Measurements from ENCODE around the gene ANKS1B. TPM values are rescaled to one million over a fixed set of nuclear protein-coding genes. Genes with fewer than 3 reads are reported as not detected.
"Not testable (repeated sequence)": the region's sequence is repeated elsewhere in the genome, so short reads cannot be mapped to it uniquely, and the experiment has no call there.

ANKS1B gene
- total RNA-seq, 1 donor from 2014 or later = 5.6 TPM

- Mint-ChIP-seq H3K9me3 (peaks cover 9% of the 10 kb centered on the region), H3K4me1 (peaks cover 4% of the 10 kb centered on the region), H3K27ac (ENCODE audit: unreplicated experiment) (no peak overlapping the region), H3K4me3 (no peak overlapping the region), H3K36me3 (ENCODE audit: low read depth) (no peaks in the 10 kb centered on the region), H3K27me3 (ENCODE audit: low read depth) (no peaks in the 10 kb centered on the region)
- DNase-seq (ENCODE audit: low read depth, low spot score) = no peak
- no peak for TF ChIP-seq CTCF (conservative IDR thresholded peaks at IDR 0.05)
These were observed 645.1 kb downstream of the ANKS1B start for GRCh38 chr12:99339663-99340062.

DNA sequence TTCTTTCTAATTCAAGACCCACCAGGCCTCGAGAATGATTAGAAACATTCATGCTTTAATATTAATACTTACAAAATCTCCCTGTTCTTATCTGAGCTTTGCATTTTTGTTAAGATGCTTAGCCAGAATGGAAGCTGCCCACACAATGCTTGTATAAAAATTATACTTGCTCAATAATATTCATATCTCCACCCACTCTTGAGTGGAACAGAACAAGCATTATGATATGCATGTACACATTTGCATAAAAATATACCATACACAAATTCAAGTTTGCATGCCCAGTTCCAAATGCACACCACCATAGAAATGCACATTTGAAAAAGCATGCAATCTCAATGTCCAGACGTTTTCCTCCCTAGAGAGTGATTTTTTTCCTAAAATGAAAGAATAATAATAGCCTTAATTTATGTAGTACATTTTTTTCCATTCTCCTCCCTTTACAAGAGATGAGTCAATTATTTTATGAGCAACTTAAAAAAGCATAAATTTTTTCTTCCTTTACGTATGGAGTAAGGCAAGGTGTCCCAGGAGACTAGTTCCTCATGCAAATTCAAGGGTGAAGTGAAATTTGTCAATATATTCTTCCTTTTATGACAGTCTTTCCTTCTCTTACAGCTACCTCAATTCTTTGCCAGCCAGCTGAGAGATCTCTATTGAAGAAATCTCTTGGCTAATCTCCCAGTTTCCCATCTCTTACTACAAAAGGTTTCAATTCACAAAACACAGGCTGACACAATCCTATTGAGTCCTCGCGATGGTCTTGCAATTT, 650.3 kb downstream of the ANKS1B start:
- H3K36me3 Mint-ChIP-seq (ENCODE audit: low read depth) = no peaks in the 10 kb centered on the region
- no peak overlapping the region for H3K27ac Mint-ChIP-seq (ENCODE audit: unreplicated experiment)
- no peak for TF ChIP-seq CTCF (conservative IDR thresholded peaks at IDR 0.05)
- H3K4me1 Mint-ChIP-seq = no peaks in the 10 kb centered on the region
- DNase-seq (ENCODE audit: low read depth, low spot score) = no peak
- no peaks in the 10 kb centered on the region for H3K27me3 Mint-ChIP-seq (ENCODE audit: low read depth)
- peaks cover 12% of the 10 kb centered on the region for H3K9me3 Mint-ChIP-seq
- no peak overlapping the region for H3K4me3 Mint-ChIP-seq

DNA sequence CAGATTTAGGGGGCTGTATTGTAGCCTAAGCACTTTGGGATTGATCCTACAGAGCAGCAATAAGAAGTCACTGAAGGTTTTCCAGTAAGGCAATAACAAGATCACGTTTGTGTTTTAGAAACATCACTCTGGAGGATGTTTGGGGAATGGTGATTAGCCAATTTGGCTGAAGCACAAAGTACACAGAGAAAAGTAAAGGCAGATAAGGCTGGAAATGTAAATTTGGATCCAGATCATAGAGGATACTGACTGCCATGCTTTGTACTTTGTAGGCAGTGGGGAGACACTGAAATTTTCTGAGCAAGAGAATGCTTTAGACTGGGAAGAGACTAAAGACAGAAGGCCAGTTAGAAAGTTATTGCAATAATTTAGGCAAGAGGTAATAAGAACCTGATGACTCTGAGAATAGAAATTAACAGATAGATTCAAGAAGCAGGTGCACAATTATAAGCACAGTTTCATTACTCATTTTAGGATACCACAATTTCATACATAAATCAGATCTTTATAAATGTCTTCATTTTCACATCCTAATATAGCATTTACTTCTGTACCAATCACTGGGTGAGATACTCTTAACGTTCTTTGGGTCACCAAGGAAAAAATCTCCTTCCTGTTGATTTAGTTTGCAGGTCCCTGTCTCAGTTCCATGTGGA, 651.7 kb downstream of the ANKS1B start:
- no peak for DNase-seq (ENCODE audit: low read depth, low spot score)
- no peak overlapping the region for H3K4me3 Mint-ChIP-seq
- H3K36me3 Mint-ChIP-seq (ENCODE audit: low read depth) = peaks cover 3% of the 10 kb centered on the region
- no peak for TF ChIP-seq CTCF (conservative IDR thresholded peaks at IDR 0.05)
- no peaks in the 10 kb centered on the region for H3K27me3 Mint-ChIP-seq (ENCODE audit: low read depth)
- H3K9me3 Mint-ChIP-seq = peaks cover 15% of the 10 kb centered on the region
- no peak overlapping the region for H3K27ac Mint-ChIP-seq (ENCODE audit: unreplicated experiment)
- no peaks in the 10 kb centered on the region for H3K4me1 Mint-ChIP-seq

- DNase-seq (ENCODE audit: low read depth, low spot score) = no peak
- no peak overlapping the region for H3K4me3 Mint-ChIP-seq
- H3K4me1 Mint-ChIP-seq = no peaks in the 10 kb centered on the region
- peaks cover 4% of the 10 kb centered on the region for H3K36me3 Mint-ChIP-seq (ENCODE audit: low read depth)
- peaks cover 6% of the 10 kb centered on the region for H3K9me3 Mint-ChIP-seq
- no peak for TF ChIP-seq CTCF (conservative IDR thresholded peaks at IDR 0.05)
- H3K27me3 Mint-ChIP-seq (ENCODE audit: low read depth) = no peaks in the 10 kb centered on the region
- H3K27ac Mint-ChIP-seq (ENCODE audit: unreplicated experiment) = no peak overlapping the region
These were observed 654.5 kb downstream of the ANKS1B start for GRCh38 chr12:99330216-99330615.

- H3K4me3 Mint-ChIP-seq; H3K27me3 Mint-ChIP-seq (ENCODE audit: low read depth); H3K27ac Mint-ChIP-seq (ENCODE audit: unreplicated experiment); H3K4me1 Mint-ChIP-seq; DNase-seq (ENCODE audit: low read depth, low spot score): not testable (repeated sequence)
- peaks cover 24% of the 10 kb centered on the region for H3K36me3 Mint-ChIP-seq (ENCODE audit: low read depth)
- peaks cover 21% of the 10 kb centered on the region for H3K9me3 Mint-ChIP-seq
These were observed 663.5 kb downstream of the ANKS1B start for GRCh38 chr12:99321210-99321609.

- Mint-ChIP-seq H3K27me3 (ENCODE audit: low read depth) (no peaks in the 10 kb centered on the region), H3K27ac (ENCODE audit: unreplicated experiment) (no peak overlapping the region), H3K9me3 (no peaks in the 10 kb centered on the region), H3K4me1 (no peaks in the 10 kb centered on the region), H3K36me3 (ENCODE audit: low read depth) (peaks cover 2% of the 10 kb centered on the region), H3K4me3 (no peak overlapping the region)
- no peak for DNase-seq (ENCODE audit: low read depth, low spot score)
- TF ChIP-seq CTCF (conservative IDR thresholded peaks at IDR 0.05) = no peak
These were observed 673.4 kb downstream of the ANKS1B start for GRCh38 chr12:99311373-99311772.
